Activated T-cell treated with anti-CD3 and anti-CD28 coated beads, Interleukin-2, amount 50 U/mL, for 72 hours (primary cell): Measurements from ENCODE around the gene SEC24A. TPM values are rescaled to one million over a fixed set of nuclear protein-coding genes. Genes with fewer than 3 reads are reported as not detected.

Experiments
- total RNA-seq, 2 donors: library from RNA; stranded (reverse); gene quantifications; one replicate each; pipeline ENCODE4 v1.2.3, GENCODE V29; 2022

The SEC24A gene
- total RNA-seq, 2 donors from 2014 or later: 32.0 to 49.5 TPM

Other genes starting within 250 kb of the SEC24A start
- 10 to 100 TPM; 24.6 to 25.8 TPM for gene CDKN2AIPNL, start 236.9 kb upstream of the SEC24A start, total RNA-seq
- gene JADE2, start 123.1 kb upstream of the SEC24A start, total RNA-seq: 10 to 100 TPM; 87.0 to 88.8 TPM
- gene SAR1B, start 16.0 kb upstream of the SEC24A start, total RNA-seq: 10 to 100 TPM; 68.7 to 85.0 TPM
- 10 to 100 TPM; 55.0 to 61.9 TPM for gene CAMLG, start 89.8 kb downstream of the SEC24A start, total RNA-seq
- 10 to 100 TPM; 81.9 to 93.2 TPM for gene DDX46, start 110.0 kb downstream of the SEC24A start, total RNA-seq
- gene C5orf24, start 197.2 kb downstream of the SEC24A start, total RNA-seq: 10 to 100 TPM; 39.4 TPM
- 10 to 100 TPM; 46.9 TPM for gene TXNDC15, start 225.6 kb downstream of the SEC24A start, total RNA-seq